GM12801 (cell line): ENCODE results near the gene ST14.

Experiments
- TF ChIP-seq, protein P1 (sequence below): IDR thresholded peaks from one replicate; pipeline ENCODE4 v1.5.1; 2011; ENCODE audit warnings: control low read depth; ENCODE audit not compliant: insufficient read length; ENCODE audit errors: extremely low read depth

The ST14 gene

GRCh38 chr11:130202818-130203689 lies 43.5 kb downstream of the ST14 start:
- TF ChIP-seq, protein P1, sequence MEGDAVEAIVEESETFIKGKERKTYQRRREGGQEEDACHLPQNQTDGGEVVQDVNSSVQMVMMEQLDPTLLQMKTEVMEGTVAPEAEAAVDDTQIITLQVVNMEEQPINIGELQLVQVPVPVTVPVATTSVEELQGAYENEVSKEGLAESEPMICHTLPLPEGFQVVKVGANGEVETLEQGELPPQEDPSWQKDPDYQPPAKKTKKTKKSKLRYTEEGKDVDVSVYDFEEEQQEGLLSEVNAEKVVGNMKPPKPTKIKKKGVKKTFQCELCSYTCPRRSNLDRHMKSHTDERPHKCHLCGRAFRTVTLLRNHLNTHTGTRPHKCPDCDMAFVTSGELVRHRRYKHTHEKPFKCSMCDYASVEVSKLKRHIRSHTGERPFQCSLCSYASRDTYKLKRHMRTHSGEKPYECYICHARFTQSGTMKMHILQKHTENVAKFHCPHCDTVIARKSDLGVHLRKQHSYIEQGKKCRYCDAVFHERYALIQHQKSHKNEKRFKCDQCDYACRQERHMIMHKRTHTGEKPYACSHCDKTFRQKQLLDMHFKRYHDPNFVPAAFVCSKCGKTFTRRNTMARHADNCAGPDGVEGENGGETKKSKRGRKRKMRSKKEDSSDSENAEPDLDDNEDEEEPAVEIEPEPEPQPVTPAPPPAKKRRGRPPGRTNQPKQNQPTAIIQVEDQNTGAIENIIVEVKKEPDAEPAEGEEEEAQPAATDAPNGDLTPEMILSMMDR, result no peak

GRCh38 chr11:130203766-130204702 lies 44.5 kb downstream of the ST14 start:
- TF ChIP-seq, protein P1, result no peak

DNA sequence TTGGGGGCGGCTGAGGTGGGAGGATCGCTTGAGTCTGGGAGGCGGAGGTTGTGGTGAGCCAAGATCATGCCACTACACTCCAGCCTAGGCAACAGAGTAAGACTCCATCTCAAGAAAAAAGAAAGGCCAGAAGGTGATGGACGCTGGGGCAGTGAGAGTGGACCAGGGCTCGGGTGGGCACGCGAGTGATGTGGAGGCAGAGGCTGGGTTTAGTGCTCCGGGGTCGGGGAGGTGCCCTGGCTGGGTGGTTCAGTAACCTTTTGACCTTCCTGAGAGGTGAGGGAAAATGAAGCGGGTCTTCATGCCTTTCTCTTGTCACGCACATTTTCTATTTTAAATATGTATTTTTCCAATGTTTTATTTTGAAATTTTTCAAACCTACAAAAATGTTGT lies 45.1 kb downstream of the ST14 start:
- TF ChIP-seq, protein P1, result no peak

DNA sequence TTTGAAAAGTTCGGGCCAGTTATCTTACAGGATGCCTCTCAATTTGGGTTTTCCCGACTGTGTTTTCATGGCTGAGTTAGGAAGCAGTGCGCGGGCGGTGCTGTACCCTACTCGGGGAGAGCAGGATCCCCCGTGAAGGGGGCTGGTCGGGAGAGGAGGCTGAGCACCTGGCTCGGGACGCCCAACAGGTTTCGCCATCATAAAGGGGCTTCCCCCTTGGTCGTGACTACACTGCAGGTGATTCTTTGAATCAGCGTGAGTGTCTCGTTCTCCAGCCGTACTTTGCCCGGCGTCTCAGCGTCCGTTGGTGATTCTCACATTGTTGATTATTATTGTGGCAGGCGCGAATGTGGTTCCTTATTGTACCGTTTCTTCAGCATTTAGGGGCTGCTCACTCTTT lies 46.6 kb downstream of the ST14 start:
- TF ChIP-seq, protein P1, result no peak

DNA sequence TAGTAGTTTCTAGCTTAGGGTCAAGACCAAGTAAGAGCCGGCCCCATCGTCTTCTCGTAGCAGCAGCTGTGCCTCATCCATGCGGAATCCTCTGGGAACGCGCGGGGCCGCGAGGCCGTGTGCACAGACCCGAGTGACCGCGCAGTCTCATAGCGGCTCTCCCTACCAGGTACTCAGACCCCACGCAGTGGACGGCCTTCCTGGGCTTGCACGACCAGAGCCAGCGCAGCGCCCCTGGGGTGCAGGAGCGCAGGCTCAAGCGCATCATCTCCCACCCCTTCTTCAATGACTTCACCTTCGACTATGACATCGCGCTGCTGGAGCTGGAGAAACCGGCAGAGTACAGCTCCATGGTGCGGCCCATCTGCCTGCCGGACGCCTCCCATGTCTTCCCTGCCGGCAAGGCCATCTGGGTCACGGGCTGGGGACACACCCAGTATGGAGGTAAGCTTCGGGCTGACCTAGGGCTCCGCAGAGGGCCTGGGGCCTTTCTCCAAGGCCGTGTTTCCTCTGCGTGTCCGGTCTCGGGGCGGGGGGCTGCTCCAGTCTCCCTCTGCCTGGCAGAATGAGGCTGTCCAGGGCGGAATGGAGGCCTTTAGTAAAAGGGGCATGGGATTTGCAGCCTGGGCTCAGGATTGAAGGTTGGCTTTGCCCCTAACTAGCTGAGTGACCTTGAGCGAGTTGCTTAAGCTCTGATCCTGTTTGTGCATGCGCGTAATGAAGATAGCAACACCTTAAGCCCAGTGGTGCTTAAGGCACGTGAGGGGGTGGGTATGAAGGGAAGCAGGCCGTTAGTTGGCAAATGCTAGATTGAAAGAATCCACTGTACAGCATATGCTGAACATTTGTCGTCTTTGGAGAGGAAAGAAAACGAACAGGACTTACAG lies 48.9 kb downstream of the ST14 start:
- TF ChIP-seq, protein P1, result no peak

- TF ChIP-seq, protein P1, result no peak
Observed at GRCh38 chr11:130209128-130209932, 49.7 kb downstream of the ST14 start.
